HG03378 (cell line): Measurements from ENCODE around the gene ATP13A2.

Source experiments
- ATAC-seq: cut with Tn5 transposase; IDR thresholded peaks from one replicate; pipeline ENCODE4 v1.9.1; 2021; ENCODE audit warnings: mild to moderate bottlenecking, moderate library complexity; ENCODE audit not compliant: unreplicated experiment

ATP13A2 gene

GRCh38 chr1:17005365-17005740 lies 6.4 kb downstream of the ATP13A2 start:
- ATAC-seq = no peak

DNA sequence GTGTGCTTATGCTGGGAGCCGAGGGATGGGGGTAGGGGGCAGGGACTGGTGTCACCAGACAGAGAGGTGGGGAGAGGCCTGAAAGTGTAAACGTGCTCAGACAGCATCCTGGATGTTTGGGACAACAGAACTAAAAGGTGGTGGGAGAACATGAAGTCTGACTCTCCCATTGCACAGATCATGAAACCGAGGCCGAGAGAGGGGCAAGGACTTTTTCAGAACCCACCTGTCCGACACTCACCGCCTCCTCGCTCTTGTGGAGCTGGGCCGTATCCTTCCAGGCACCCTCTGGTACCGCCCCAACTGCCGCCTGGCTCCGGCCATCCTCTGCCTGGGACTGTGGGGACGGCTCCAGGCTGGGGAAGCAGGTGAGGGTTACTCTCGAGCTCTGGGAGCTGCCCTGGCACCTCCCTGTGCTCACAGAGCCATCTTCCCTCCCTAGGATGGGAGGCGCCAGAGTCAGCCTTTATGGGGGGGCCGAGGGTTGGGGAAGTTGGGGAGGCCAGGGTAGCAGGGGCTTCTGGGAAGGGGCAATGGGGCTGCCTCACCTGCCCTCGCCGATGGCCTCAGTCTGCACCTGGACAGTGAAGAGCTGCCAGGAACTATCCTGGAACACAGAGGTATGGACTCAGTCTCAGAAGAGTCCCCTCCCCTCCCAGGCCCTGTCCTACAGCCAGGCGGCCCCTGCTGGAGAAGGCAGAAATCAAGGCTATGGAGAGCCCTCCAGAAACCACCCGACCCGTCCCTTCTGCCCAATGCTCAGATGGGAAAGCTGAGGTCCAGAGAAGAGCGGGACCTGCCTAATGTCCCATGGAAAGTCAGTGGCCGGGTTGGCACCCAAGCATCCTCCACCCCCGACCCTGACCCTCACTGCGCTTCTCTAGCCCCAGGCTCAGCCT lies 7.0 kb downstream of the ATP13A2 start:
- no peak for ATAC-seq

GRCh38 chr1:17002524-17002902 lies 9.2 kb downstream of the ATP13A2 start:
- no peak for ATAC-seq

DNA sequence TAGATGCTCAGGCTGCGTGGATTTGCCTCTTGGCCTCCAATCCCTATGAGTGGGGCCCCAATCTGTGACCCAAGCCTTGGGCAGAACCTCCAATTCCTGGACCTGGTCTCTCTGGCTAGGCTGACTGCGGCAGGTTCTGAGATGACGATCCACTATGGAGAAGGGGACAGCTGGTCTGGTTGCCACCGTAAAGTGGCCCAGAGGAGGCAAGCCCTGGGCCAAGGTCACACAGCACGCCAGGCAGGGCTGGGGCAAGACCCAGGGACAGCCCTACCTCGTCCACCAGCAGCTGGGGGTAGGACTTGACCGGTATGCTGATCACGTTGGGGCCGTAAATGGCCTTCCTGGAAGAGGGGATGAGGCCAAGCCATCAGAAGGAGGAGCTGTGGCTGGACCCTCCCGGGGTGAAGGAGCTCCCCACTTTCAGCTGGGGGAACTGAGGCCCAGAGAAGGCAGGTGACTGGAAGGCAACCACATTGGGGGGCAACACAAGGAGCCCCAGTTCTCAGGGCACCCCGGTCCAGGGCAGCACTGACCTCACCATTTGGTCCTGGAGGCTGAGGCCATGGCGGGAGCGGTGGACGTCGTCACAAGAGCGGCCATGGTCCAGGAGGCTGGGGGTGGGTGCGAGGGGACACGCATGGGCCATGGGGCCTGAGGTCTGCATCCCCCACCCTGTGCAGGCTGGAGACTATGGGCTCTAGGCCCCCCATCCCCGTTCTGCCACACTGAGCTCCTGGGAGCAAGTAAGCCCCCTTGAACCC lies 9.8 kb downstream of the ATP13A2 start:
- ATAC-seq = no peak

DNA sequence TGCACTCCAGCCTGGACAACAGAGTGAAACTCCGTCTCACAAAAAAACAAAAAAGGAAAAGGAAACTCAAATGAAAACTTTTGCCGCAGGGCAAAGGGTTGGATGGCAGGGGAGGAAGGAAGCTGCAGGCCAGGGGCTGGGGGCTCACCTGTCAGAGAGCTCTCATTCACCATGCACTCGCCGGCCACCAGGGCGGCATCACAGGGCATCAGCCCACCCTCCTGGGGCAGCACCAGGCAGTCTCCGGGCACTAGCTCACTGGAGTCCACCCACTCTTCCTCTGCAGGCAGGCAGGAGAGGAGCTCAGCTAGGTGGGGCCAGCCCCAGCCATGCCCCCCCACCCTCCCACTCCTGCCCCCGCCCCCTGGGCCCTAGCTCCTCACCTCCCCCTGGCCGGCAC lies 11.9 kb downstream of the ATP13A2 start:
- ATAC-seq = no peak

DNA sequence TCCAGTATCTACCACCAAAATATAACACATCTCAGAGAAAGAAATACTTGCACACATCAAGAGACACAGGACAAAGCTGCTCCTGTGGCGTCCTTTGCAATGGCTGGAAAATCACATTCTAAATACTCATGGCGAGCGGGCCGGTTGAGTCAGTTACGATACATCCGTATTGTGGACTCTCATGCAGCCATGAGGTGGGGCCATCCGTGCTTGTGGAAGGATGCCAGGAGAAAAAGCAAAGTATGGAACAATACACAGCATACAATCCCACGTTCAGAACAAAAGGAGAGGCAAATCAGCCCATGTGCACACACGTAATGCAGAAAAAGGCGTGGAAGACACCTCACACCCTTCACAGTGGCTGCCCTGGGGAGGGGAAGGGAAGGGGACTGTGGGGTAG lies 13.1 kb downstream of the ATP13A2 start:
- no peak for ATAC-seq

GRCh38 chr1:16996845-16997244 lies 14.9 kb downstream of the ATP13A2 start:
- no peak for ATAC-seq

DNA sequence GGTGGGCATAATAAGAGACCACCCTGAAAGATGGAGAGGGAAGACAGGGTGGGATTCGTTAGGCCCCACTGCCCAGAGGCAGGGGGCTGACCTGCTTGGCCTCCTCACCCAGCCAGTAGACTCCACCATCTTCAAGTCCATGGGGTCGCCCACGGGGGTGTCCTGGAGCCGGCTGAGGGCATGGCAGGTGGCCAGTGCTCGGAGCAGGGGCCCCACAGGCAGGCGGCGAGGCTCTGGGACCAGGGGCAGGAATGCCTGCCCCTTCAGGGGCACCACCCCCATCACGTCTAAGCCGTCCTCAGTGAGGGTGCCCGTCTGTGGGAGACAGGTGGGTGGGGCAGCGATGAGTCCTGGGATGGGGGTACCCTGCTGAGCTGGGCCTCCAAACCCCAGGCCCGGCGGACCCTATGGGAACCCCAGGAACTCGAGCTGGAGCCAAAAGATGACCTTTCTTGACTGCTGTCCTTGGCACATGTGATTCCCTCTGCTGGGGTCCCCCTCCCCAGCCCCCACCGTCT lies 18.1 kb downstream of the ATP13A2 start:
- no peak for ATAC-seq

DNA sequence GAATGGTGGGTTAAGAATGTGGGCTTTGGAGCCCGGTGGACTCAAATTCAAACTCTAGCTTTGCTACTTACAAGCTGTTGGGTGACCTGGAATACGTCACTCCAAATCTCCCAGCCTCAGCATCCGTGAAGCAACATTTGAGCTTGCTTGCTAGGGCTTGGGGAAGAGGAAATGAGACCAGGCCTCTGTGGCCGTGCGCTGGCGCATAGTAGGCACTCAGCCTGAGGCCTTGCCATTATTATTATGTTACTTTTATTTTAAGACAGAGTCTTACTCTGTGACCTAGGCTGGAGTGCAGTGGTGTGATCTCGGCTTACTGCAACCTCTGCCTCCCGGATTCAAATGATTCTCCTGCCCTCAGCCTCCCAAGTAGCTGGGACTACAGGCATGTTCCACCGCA lies 19.1 kb downstream of the ATP13A2 start:
- ATAC-seq = no peak

GRCh38 chr1:16992102-16992501 lies 19.6 kb downstream of the ATP13A2 start:
- no peak for ATAC-seq

DNA sequence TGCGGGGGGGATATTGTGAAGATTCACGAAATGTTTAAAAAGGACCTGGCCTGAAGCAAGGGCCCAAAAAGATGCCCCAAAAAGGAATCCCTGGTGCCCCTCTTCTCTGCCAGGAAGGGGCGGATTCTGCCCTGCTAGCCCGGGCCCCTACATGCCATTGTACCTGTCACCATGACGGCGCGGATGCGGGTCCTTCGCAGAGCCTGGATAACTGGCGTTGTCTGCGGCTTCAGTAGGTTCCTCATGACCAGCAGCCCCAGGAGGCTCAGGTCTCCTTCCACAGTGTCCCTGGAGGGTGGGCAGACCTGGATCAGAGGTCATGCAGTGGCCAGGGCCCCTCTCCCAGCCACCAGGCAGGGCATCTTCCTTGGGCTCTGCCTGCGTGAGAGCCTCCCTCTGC lies 20.2 kb downstream of the ATP13A2 start:
- ATAC-seq = no peak

DNA sequence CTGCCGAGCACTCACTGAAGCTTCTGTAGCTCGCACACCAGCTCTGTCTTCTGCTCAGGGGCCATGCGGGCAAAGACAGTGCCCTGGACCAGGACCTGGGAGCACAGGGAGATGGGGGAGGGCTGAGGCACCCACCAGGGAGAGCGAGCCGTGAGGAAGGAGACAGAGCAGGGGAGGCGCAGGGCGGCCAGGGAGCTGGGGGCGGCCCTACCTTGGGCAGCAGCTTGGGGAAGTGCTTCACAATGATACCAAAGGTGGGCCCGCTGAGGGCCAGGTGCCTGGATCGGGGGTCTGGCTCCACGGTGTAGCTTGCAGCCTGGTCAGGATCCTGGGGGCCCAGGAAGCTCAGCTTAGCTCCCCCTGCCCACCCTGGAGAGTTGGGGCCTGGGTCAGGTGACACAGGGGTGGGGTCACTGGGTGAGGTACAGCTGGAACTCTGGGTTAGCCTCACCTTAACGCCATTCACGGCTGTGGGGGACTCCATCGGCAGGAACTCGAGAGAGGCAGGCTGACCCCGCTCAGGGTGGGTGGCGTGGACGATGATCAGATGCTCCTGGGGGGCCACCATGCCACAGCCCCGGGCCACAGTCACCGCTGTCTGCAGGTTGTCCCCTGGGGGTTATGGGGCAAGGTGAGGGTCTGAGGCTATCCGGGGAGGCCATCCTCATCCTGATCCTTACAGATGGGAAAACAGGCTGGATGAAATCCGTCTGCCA lies 21.9 kb downstream of the ATP13A2 start:
- no peak for ATAC-seq

DNA sequence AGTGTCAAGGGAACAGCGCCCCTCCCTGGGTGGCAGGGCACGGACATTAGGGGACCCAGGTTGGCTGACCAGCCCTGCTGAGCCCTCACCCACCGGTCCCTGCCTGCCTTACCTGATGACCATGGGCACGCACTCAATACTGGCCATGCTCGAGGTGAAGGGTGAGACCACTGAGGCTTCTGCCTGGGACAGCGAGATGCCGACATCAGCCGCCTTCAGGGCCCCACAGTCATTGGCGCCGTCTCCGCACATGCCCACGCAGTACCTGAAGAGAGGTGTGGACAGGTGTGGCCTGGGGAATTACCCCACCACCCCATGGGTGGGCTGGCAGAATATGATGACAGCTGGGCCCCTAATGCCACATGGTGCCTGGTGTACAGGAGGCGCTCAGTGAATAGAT lies 23.5 kb downstream of the ATP13A2 start:
- ATAC-seq = no peak

DNA sequence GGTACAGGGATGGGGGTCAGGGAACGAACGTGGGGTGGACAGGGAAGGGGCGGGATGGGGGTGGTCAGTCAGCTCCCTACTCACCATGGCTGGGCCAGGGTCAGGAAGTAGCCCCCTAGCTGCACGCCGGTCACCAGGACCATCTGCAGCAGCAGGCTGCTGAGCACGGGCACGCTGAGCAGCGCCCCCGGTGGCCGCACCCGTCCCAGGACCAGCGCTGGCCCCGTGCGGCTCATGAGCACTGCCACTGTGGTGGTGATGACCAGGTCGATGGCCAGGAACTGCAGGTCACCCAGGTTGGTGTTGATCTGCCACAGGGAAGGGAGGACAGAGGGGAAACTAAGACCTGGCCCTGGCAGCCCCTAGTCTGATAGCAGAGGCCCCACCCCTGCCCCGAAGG lies 24.8 kb downstream of the ATP13A2 start:
- ATAC-seq = no peak

DNA sequence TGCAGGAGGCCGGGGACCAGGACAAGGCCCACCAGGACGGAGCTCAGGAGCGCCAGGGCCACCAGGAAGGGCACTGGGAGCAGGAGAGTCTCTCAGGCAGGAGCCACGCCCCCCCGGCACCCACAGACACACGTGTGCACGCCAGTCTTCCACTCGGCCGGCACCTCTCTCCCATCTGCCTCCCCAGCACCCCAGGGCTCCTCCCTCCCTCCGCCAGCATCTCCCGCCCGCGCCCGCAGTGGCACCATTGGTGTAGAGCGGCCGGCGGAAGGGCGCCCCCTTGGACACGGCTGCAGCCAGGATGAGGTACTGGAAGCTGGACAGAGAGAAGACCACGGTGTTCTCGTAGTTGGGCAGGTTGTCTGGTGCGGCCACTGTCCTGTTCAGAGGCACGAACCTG lies 25.2 kb downstream of the ATP13A2 start:
- ATAC-seq = no peak

DNA sequence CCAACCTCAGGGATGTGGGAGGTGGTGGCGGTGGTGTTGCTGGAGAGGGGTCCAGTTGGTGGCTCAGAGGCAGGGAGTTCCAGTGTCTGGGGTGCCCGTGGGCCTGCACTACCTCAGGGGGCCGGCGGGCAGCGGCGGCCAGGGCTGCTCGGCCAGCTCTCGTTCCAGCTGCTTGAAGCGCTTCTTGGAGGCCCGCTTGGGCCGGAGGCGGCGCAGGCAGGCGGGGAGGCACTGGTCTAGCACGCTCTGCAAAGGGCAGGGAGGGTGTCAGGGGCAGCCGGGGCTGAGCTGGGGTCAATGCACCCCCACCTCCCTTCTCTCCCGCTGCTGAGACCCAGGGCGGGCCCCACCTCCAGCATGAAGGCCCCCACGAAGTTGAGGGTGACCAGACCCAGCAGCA lies 25.6 kb downstream of the ATP13A2 start:
- ATAC-seq = no peak

DNA sequence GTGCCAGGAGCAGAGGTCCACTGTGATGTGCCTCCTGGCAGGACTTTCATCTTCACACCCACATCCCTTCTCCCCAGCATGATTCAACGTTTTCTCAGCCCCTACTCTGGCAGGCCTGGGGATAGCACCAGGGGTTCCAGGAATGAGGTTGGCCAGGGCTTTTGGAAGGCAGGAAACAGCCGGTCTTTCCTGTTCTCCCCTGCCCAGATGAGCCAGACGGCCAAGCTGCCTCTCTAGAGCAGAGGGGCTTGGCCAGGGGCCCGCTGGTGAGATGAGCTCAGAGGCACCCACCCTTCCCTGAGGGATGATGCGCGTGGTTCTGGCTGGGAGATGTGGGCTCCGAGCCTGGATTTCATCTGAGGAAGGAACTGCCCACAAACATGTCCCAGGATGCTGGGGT lies 27.0 kb downstream of the ATP13A2 start:
- no peak for ATAC-seq

GRCh38 chr1:16983649-16984048 lies 28.1 kb downstream of the ATP13A2 start:
- no peak for ATAC-seq

DNA sequence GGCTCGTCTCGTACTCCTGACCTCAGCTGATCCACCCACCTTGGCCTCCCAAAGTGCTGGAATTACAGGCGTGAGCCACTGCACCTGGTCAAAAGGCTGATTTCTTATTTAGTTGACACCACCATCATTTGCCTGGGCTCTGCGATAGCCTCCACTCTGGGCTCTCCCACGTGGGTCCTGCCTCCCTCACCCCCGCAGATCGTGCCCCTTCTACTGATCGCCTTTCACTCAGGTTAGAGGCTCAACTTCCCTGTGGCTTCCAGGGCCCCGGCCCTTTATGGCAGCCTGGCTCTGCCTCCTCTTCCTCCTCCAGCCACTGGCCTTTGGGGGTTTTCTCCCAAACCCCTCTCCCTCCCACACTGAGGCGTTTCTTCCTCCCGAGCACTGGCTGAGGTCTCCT lies 28.8 kb downstream of the ATP13A2 start:
- no peak for ATAC-seq

DNA sequence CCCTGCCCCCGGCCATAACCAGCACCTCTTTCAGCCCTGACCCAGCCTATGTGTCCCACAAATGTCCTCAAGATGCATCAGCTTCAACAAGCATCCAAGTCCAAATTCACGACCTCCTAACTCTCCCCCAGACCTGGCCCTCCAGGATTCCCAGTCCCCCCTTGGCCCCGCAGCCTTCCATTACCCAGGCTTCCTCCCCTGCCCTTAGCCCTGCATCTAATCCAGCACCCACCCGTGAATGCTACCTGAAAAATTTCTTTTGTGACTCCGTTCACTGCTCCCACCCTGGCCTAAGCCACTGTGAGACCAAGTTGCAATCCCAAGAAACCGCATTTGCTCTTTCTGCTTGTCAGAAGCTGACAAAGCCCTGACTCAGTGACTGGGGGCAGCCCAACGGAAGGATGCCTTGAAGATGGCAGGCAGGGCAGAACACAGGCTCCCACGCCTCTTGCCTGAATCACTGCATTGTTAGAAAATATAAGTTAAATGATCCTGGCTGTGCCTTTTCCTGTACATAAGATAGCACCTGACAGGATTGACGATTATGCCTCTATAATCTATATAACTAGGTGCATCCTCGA lies 30.4 kb downstream of the ATP13A2 start:
- ATAC-seq = no peak
